RWPE1 (cell line): ENCODE measurements around the gene HRH1.
"Not testable (repeated sequence)": the region's sequence is repeated elsewhere in the genome, so short reads cannot be mapped to it uniquely, and the experiment has no call there.

Experiments used
- CTCF ChIA-PET: fragments of 350-600 bp; sonication (Branson Sonifier 250); formaldehyde crosslinking; extraction: SDS; loops from one replicate; lab custom pipeline; 2021; lab: Yijun Ruan, JAX
- POLR2A ChIA-PET: fragments of 400-600 bp; formaldehyde crosslinking; extraction: SDS; loops from one replicate; lab custom pipeline; 2020; ENCODE audit warnings: antibody characterized with exemption; ENCODE audit not compliant: low non-redundant PET; lab: Yijun Ruan, JAX
- DNase-seq: peaks from one replicate; pipeline ENCODE4 v3.0.0; 2012; ENCODE audit warnings: low spot score
- H3K27ac ChIP-seq: fragments of 450-650 bp; 2 replicates; pipeline ENCODE4 v1.5.1; 2017
- TF ChIP-seq, protein P1 (sequence below): fragments of 450-650 bp; conservative IDR thresholded peaks from 2 replicates; pipeline ENCODE4 v1.5.1; 2017; ENCODE audit warnings: low read depth, mild to moderate bottlenecking

HRH1 gene

DNA sequence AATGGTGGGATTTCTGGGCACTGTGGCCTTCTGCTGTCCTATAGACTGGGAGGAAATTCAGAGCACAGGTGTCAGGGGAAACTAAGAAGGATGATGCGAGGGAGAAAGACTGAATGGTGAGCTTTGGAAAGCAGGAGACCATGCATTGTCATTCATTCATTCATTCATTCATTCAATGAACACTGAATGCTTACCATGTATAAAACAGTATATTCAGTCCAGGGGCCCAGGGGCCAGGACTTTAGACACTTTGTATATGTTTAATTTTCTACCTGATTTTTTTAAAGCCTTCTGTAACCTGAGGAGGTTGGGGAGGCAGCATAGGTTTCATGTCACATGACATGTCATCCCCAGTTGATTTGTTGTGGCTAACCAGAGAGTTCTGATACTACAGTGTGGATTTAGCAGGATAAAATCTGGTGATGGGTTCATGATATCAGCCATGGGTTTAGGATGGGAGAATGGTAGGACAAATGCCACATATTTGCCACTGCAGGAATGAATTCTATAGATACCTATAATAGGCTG, 60.2 kb downstream of the HRH1 start:
- TF ChIP-seq, protein P1, sequence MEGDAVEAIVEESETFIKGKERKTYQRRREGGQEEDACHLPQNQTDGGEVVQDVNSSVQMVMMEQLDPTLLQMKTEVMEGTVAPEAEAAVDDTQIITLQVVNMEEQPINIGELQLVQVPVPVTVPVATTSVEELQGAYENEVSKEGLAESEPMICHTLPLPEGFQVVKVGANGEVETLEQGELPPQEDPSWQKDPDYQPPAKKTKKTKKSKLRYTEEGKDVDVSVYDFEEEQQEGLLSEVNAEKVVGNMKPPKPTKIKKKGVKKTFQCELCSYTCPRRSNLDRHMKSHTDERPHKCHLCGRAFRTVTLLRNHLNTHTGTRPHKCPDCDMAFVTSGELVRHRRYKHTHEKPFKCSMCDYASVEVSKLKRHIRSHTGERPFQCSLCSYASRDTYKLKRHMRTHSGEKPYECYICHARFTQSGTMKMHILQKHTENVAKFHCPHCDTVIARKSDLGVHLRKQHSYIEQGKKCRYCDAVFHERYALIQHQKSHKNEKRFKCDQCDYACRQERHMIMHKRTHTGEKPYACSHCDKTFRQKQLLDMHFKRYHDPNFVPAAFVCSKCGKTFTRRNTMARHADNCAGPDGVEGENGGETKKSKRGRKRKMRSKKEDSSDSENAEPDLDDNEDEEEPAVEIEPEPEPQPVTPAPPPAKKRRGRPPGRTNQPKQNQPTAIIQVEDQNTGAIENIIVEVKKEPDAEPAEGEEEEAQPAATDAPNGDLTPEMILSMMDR: no peak
- CTCF ChIA-PET: no interaction called here
- DNase-seq: no peak
- POLR2A ChIA-PET: no interaction called here
- H3K27ac ChIP-seq: no peak overlapping the region

DNA sequence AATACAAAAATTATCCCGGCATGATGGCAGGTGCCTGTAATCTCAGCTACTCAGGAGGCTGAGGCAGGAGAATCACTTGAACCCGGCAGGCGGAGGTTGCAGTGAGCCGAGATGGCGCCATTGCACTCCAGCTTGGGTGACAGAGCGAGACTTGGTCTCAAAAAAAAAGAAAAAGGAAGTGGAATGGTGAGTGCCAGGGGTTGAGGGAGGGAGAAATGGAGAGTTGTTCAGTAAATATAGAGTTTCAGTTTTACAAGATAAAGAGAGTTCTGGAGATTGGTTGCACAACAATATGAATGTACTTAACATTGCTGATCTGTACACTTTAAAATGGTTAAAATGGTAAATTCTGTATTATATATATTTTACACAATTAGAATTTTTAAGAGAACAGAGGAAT, 63.1 kb downstream of the HRH1 start:
- DNase-seq, POLR2A ChIA-PET, CTCF ChIA-PET: not testable (repeated sequence)
- H3K27ac ChIP-seq: peak overlapping the region; percentile 43

DNA sequence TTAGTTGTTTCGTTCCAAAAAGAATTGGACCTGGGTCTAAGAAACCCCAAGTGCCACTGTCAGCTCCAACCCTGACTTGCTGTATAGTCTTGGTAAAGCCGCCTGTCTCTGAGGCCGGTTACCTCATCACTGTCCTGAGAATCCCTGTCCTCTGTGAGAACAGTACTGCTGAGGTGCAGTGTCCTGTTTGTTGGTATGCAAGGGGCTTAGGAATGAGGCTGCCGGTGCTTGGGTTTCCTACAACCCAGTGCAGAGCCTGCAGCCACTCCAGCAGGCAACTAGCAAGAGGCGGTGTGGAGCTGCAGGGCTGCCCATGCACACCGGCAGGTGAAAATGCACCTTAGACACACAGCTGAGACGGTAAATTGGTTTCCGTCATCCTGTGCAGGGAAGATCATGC, 65.9 kb downstream of the HRH1 start:
- H3K27ac ChIP-seq: peak overlapping the region; percentile 56
- DNase-seq: no peak
- TF ChIP-seq, protein P1: no peak
- POLR2A ChIA-PET: no interaction called here
- CTCF ChIA-PET: no interaction called here

DNA sequence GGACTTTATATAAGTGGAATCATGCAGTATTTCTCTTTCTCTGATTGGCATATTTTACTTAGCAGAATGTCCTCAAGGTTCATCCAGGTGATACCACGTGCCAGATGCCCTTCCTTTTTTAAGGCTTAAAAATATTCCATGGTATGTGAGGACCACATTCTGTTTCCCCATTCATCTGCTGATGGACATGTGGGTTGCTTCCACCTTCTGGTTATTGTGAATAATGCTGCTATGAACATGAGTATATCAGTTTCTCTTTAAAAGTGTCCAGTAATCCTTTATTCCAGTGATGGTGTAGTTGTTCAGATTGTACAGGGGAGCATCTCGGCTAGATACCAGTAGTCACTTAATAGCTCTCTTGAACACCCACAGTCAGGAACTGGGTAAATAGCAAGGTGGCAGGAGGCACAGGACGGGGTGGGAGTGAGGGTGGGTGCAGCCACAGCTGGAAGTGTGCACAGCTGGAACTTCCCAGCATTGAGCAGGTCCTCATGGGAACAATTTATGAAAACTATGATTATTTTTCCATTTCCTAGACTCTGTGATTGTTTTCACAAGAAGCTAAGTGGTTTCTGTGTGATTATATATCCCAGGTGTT, 67.6 kb downstream of the HRH1 start:
- DNase-seq: no peak
- POLR2A ChIA-PET: no interaction called here
- peak overlapping the region; percentile 97 for H3K27ac ChIP-seq
- TF ChIP-seq, protein P1: no peak; the same call in 1 of the 2 replicates
- CTCF ChIA-PET: interaction anchor here (0.7 kb wide), 1 partner anchor 123 kb away, joined by 3 read pairs; no protein-coding TSS in a partner anchor

- no peak for DNase-seq
- CTCF ChIA-PET: no interaction called here
- H3K27ac ChIP-seq: peak overlapping the region; percentile 97
- POLR2A ChIA-PET: no interaction called here
- TF ChIP-seq, protein P1: no peak
Measured at GRCh38 chr3:11224010-11224409, 69.7 kb downstream of the HRH1 start.

- H3K27ac ChIP-seq: peak overlapping the region; percentile 97
- TF ChIP-seq, protein P1: no peak
- DNase-seq: no peak
- ChIA-PET CTCF (no interaction called here), POLR2A (no interaction called here)
Measured at GRCh38 chr3:11224870-11225229, 70.6 kb downstream of the HRH1 start.

GRCh38 chr3:11226042-11226370, 71.7 kb downstream of the HRH1 start:
- no peak for DNase-seq
- ChIA-PET POLR2A (interaction anchor here (0.6 kb wide), 1 partner anchor 26 kb away, joined by 4 read pairs; no protein-coding TSS in a partner anchor), CTCF (no interaction called here)
- TF ChIP-seq, protein P1: no peak
- H3K27ac ChIP-seq: peak overlapping the region; percentile 97
